ENCODE measurements around the gene FBXW7.

The FBXW7 gene

GRCh38 chr4:152427981-152428380 lies 107.9 kb downstream of the FBXW7 start:
- DNase-seq (ENCODE audit: low read depth in 3 of 3): no peak

- no peak for DNase-seq (ENCODE audit: low read depth in 3 of 3)
Measured at GRCh38 chr4:152424977-152425376, 110.9 kb downstream of the FBXW7 start.

GRCh38 chr4:152424396-152424795 lies 111.5 kb downstream of the FBXW7 start:
- no peak for DNase-seq (ENCODE audit: low read depth in 3 of 3)

- DNase-seq (ENCODE audit: low read depth in 3 of 3): no peak
Measured at GRCh38 chr4:152422817-152423320, 113.0 kb downstream of the FBXW7 start.

GRCh38 chr4:152421576-152421975 lies 114.3 kb downstream of the FBXW7 start:
- no peak for DNase-seq (ENCODE audit: low read depth in 3 of 3)

- no peak for DNase-seq (ENCODE audit: low read depth in 3 of 3)
Measured at GRCh38 chr4:152419809-152420208, 116.1 kb downstream of the FBXW7 start.

- no peak for DNase-seq (ENCODE audit: low read depth in 3 of 3)
Measured at GRCh38 chr4:152417673-152418072, 118.2 kb downstream of the FBXW7 start.

GRCh38 chr4:152415980-152416379 lies 119.9 kb downstream of the FBXW7 start:
- DNase-seq (ENCODE audit: low read depth in 3 of 3): no peak

GRCh38 chr4:152408514-152409327 lies 127.2 kb downstream of the FBXW7 start:
- DNase-seq (ENCODE audit: low read depth in 3 of 3): no peak

- no peak for DNase-seq (ENCODE audit: low read depth in 3 of 3)
Measured at GRCh38 chr4:152401424-152401823, 134.5 kb downstream of the FBXW7 start.

GRCh38 chr4:152399246-152399645 lies 136.6 kb downstream of the FBXW7 start:
- DNase-seq (ENCODE audit: low read depth in 3 of 3): no peak

- DNase-seq (ENCODE audit: low read depth in 3 of 3): no peak
Measured at GRCh38 chr4:152398060-152398459, 137.8 kb downstream of the FBXW7 start.

- DNase-seq (ENCODE audit: low read depth in 3 of 3): no peak
Measured at GRCh38 chr4:152394791-152395190, 141.1 kb downstream of the FBXW7 start.

GRCh38 chr4:152392079-152392478 lies 143.8 kb downstream of the FBXW7 start:
- DNase-seq (ENCODE audit: low read depth in 3 of 3): no peak

GRCh38 chr4:152390216-152390615 lies 145.7 kb downstream of the FBXW7 start:
- no peak for DNase-seq (ENCODE audit: low read depth in 3 of 3)

GRCh38 chr4:152389359-152389758 lies 146.5 kb downstream of the FBXW7 start:
- no peak for DNase-seq (ENCODE audit: low read depth in 3 of 3)

- DNase-seq (ENCODE audit: low read depth in 3 of 3): no peak
Measured at GRCh38 chr4:152385551-152385950, 150.3 kb downstream of the FBXW7 start.

- DNase-seq (ENCODE audit: low read depth in 3 of 3): no peak
Measured at GRCh38 chr4:152382057-152382785, 153.7 kb downstream of the FBXW7 start.

GRCh38 chr4:152380919-152381318 lies 155.0 kb downstream of the FBXW7 start:
- DNase-seq (ENCODE audit: low read depth in 3 of 3): no peak

GRCh38 chr4:152380185-152380584 lies 155.7 kb downstream of the FBXW7 start:
- no peak for DNase-seq (ENCODE audit: low read depth in 3 of 3)

- DNase-seq (ENCODE audit: low read depth in 3 of 3): no peak
Measured at GRCh38 chr4:152374606-152375285, 161.1 kb downstream of the FBXW7 start.

- DNase-seq (ENCODE audit: low read depth in 3 of 3): no peak
Measured at GRCh38 chr4:152374153-152374552, 161.7 kb downstream of the FBXW7 start.
